HG02610 (cell line): Measurements from ENCODE around the gene ARHGAP25.
"Not testable (repeated sequence)": the region's sequence is repeated elsewhere in the genome, so short reads cannot be mapped to it uniquely, and the experiment has no call there.

Experiments used
- ATAC-seq: cut with Tn5 transposase; IDR thresholded peaks from one replicate; pipeline ENCODE4 v1.9.1; 2021; ENCODE audit warnings: mild to moderate bottlenecking, moderate library complexity; ENCODE audit not compliant: unreplicated experiment

Gene ARHGAP25

DNA sequence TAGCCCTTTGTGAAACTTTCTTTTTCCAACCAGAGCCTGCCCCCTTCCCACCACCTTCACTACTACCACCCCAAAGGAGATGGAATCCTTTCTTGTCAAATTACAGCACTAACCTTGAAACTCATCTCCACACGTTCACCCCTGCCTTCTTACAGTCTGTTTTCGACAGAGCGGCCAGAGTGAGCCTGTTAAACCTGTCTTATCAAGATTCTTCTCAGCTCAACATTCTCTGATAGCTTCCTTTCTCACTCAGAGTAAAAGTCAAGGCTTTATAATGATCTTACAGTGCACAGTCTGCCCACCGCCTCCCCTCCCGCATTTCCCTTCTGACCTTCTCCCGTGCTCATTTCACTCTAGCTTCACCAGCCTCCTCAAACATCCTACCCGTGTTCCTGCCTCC is 56.0 kb downstream of the ARHGAP25 start:
- ATAC-seq = no peak

DNA sequence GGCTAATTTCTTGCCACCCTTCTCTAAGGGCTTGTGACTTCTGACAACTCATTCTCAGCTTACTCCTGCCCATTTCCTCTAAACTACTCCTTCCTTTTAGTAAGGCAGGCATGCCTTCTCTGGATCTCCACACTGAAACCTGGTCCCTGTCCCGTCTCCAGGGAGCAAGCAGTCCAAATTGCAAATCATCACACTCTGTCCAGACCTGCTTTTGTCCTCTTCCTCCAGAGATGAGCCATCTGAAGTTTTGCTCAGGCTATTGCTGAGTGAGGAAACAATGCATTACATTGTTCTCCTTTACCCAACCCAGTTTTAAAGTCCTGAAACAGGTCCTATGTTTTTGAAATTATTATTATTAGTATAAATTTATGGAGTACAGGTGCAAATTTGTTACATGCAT is 57.3 kb downstream of the ARHGAP25 start:
- ATAC-seq = no peak

DNA sequence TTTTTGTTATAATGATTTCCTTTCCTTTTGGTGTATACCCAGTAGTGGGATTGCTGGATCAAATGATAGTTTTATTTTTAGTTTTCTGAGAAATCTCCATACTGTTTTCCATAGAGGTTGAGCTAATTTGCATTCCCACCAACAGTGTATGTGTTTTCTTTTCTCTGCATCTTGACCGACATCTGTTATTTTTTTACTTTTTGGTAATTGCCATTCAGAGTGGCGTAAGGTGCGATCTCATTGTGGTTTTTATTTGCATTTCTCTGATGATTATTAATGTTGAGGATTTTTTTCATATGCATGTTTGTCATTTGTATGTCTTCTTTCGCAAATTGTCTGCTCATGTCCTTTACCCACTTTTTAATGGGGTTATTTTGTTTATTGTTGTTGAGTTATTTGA is 58.1 kb downstream of the ARHGAP25 start:
- ATAC-seq = no peak

DNA sequence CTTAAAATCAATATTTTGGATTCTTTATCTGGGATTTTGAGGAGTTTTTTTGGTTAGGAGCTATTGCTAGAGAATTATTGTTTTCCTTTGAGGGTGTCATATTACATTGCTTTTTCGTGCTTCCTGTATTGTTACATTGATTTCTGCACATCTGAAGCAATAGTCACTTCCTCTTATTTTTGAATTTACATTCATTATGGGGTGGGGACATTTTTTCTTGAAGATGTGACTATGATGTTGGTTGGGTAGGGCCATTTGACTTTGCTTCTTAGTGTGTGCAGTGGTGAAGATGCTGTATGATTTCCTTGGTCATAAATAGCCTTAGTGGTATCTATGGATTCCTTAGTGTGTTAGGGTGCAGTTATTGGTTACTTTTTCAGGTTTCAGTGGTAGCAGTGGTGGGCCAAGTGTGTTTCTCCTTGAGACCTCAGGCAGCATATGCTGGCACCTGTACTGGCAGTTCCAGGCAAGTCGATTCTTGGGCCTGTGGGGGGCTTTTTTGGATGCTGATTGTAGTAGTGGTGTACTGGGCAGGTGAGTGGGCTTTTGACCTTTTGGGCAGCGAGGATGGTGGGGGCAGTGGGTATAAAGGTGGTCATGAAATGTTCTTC is 61.8 kb downstream of the ARHGAP25 start:
- no peak for ATAC-seq

DNA sequence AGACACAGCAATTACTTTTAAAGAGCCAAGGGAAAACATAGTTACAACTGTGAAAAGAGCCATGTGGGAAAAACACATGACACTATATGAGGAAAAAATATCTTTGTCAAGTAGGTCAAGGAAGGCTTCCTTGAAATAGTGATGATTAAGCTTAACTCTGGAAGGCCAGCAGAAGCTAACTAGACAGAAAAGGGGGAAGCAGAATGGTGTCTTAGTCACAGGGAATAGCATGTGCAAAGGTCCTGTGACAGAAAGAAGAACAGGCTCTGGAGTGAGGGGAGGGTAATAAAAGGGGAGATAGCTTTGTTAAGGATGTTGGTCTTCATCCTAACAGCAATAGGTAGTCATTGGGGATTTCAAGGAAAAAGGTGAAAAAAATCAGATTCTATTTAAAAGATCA is 64.0 kb downstream of the ARHGAP25 start:
- no peak for ATAC-seq

DNA sequence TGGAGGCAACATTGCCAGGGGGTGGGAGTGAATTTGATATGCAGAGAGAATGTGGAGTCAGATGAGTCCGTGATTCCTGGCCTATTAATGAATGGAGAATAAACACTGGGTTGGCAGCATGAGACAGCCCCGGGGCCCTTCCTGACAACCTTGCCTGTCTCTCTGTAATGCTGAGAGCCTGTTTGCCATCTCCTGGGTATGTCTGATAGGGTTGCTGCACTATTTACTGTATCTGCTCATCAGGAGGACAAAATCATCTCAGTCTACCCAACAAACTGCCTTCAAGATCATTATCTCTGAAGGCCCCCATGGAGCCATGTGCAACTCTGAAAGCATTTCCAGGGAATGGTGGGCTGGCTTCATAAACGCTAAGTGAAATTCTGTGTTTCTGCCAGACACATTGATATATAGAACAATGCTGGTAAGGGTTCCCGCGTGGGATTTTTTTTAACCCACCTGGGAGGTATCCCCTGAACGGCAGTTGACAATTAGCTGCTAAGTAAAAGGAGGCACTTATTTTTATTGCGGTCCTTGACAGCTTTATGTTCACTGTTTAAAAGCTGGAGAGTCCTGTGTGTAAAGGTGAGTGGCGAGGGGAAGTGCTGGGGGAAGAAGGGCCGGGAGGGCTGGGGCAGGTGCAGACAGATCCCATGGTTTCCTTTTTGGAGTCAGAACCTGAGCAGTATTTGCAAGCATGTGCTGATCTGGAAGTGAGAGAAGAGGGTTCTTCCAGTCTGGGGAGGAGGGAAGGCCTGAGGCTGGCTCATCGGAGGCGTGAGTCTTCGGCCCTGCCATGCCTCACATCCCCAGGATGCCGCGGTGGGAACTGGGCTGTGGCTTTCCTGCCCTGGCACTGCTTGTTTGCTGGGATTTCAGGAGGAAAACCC is 64.8 kb downstream of the ARHGAP25 start:
- ATAC-seq = no peak

DNA sequence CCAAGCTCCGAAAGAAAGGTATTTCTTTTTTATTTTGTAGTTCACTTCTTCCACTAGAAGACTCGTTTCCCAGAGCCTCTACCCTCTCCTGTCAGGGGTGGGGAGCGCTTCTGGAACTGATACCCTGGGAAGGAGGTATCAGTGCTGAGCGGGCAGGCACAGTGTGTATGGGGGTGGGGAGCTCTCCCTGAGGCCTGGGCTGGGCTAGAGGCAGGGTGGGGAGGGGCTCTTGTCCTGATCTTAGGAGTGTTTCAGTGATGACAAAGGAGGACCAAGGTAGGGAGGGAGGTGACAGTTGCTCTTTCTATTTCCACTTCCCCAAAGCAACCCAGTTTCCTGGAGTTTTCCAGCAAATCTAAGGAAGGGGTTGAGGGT is 65.4 kb downstream of the ARHGAP25 start:
- ATAC-seq = no peak

DNA sequence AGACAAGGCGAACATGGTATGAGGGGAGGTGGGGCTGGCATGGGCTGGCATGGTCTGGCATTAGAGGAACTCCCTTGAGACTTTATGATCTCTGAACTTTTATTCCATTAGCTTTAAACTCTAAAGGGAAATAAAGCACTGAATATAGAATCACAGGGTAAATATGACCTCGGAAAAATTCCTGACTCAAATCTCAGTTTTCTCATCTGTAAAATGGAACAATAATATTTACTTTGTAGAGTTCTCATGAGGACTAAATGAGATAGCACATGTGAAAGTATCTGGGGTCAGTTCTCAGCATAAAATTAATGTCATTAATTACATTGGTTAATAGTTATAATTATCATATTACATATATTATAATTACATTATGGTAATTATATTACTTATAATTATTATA is 65.9 kb downstream of the ARHGAP25 start:
- ATAC-seq = no peak

DNA sequence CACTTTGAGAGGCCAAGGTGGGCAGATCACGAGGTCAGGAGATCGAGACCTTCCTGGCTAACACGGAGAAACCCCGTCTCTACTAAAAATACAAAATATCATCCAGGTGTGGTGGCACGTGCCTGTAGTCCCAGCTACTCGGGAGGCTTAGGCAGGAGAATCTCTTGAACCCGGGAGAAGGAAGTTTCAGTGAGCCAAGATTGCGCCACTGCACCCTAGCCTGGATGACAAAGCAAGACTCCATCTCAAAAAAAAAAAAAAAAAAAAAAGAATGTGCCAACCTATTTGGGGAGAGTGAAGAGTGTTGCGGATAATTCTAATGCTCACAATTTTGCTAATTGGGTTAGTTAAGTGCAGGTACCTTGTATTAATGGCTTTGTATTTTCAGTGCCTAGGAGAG is 67.5 kb downstream of the ARHGAP25 start:
- ATAC-seq = not testable (repeated sequence)

DNA sequence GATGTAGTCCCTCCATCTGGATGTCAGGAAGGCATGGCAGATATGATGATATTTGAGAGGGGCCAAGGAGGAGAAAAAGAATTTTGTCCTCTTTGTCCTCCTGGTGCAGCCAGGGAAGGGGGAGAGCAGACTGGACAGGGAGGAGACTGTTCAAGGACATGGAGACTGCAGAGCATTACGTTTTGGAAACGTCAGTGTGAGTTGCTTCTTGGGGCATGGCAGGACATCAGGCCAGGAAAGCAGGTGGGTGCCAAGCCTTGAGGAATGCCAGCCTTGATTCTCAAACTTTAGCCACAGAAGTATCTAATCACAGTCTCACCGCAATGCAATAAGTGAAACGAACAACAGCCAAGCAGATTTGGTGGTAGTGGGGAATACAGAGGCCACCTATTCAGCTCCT is 70.4 kb downstream of the ARHGAP25 start:
- no peak for ATAC-seq

DNA sequence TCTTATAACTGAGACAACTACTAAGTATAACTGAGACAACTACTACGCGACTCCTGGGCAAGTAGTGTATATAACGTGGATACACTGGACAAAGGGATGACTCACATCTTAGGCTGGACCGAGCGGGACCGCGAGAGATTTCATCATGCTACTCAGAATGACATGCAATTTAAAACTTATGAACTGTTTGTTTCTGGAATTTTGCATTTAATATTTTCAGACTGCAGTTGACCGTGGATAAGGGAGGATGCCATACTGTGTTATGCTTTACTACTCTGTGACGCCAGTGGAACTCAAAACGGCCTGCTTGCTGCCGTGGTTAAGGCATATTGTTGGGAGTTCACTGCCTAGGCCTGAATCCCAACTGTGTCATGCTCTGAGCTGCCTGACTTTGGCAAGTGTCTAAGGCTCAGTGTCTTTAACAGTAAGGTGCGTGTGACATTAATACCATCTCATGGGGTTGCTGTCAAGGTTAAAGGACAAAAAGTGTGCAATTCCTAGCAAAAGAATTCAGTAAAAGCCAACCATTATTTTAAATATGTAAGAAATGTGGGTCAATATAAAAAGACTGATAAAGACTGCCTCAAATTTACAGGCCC is 72.0 kb downstream of the ARHGAP25 start:
- no peak for ATAC-seq

DNA sequence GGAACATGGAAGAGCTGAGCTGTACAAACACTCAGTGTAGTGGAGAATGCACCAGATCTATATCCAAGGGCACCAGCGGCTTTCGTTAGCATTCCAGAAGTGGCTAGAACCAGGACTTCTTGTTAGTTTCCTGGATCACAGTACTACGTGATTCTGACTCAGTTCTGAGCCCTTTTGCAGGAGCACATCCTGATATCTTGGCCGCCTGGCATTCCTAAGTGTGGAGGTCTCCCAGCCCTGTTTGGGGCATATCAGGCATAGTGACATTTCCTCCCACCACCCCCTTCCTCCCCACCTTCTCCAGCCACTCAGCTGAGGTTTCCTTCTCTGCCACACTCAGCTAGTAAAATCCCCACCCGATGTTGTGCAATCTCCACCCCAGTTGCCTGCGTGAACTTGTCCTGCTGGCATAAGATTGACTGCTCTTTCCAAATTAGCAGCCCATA is 73.2 kb downstream of the ARHGAP25 start:
- no peak for ATAC-seq

DNA sequence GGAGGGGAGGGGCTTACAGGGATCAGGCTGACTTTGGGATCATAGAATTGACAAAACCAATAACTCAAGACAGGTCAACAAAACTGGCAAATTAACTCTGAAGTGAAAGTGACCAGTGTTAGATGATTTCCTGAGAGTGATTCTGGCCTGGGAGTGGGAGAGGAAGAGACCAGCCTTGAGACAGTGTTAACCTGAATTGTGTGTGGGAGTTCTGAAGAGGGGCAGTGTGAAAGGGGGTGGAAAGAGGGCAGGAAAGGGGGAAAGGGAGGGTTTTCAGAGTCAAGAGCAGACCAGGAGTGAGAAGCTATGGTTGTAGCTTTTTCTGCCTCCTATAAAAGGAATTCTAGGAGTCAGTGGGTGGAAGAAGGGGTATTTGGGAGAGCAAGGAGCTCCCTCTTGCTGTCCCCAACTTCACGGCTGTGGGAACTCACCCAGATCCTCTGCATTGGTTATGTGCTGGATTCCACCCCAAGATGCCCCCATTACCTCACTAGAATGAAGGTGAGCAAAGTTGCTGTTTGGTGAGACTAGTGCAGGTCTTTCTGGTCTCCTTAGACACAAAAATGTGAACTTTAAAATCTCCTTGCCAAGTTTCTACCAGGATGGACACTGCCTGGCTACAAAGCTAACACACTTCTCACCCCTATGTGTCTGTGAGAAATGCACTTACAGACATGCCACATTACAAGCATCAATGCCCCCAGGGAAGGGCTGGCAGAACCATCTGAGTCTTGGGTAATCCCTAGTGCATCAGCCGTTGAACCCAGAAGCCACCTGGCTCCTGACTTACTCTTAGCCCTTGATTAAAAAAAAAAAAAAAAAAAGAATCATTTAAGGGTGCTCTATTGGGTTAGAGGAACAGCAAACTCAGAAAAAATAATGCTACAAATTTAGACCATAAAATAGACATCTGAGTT is 75.0 kb downstream of the ARHGAP25 start:
- ATAC-seq = no peak

DNA sequence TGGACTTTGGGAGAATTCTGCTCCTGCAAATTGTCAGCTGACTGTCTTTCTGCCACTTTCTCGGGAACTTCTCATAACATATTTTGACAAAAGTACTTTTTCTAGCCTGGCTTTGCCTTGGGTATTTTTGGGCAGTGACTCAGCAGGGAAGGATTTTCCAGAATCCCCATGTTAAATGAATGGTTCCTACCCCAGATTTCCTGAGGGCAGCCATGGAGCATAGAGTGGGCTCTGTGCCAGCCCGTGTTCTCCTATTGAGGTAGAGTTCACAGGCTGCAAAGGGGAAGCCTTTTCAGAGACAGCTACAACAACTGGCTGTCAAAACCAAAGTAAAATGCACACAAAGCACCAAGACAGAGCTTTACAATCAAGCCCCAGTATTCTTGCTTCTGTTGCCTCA is 76.8 kb downstream of the ARHGAP25 start:
- no peak for ATAC-seq

DNA sequence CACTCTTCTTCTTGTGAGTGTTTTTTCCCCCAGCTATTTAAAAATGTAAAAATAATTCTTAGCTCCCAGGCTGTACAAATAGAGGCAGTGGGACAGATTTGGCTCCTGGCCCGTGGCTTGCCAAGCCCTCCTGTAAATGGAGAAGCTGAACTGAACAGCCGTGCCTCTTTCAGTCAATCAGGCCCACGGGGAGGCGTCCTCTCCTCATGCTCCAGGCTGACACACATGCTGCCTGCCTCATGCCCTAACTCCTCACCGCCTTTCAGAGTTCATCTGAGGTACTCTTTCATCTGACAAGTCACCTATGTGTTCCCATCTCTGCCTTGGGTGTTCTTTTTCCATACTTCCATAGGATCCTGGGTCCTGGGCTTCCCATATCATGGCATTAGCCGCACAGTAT is 77.6 kb downstream of the ARHGAP25 start:
- no peak for ATAC-seq

DNA sequence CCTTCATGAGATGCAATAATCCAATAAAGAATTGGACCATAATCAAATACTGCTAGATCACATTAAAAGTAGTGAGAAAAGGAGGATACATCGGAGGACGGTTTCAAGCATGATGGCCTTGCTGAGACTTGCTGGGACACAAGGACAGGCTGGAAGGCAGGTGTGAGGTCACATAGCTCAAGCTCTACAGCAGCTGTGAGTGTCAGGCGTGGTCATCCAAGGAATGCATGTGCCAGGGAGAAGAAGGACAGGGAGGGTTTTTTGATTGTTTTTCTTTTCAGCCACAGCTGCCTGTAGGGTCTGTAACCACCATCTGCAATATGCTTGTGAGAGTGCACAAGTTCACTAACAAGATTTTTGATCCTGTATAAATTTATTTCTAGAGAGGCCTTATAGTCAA is 79.0 kb downstream of the ARHGAP25 start:
- ATAC-seq = no peak

DNA sequence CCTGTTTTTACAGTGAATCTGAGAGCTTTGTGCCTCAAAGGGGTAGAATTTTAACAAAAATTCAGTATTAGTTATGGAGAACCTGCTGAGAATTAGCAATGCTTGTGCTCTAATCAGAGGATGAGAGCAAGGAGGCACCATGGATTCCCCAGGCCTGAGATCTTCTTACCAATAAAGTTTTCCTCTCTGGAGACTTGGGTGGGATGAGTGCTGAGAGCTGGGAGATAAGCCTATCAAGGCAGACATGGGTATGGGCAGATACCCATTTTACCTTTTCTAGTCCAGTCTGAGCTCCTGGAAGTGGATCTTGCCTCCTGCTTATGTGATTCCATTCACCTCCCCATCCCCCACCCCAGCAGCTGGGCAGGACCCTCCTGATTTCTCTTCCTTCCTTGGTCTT is 82.7 kb downstream of the ARHGAP25 start:
- no peak for ATAC-seq

DNA sequence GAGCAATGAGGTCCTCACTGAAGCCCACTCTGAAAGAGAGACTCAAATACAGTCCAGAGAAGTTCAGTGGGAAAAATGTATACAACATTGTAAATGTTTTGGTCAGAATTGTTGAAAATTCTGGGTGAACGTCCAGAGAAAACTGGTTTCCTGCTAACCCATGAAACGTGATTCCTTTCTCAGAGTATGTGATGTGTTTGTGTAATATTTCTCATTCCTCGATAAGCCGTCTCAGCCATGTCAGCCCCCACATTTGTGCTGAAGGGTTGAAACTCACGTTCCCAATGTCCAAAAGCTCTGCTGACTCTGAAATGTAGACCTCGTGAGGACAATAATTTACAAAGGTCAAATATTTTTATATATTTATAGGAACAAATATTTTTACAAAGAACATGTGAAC is 84.9 kb downstream of the ARHGAP25 start:
- no peak for ATAC-seq

DNA sequence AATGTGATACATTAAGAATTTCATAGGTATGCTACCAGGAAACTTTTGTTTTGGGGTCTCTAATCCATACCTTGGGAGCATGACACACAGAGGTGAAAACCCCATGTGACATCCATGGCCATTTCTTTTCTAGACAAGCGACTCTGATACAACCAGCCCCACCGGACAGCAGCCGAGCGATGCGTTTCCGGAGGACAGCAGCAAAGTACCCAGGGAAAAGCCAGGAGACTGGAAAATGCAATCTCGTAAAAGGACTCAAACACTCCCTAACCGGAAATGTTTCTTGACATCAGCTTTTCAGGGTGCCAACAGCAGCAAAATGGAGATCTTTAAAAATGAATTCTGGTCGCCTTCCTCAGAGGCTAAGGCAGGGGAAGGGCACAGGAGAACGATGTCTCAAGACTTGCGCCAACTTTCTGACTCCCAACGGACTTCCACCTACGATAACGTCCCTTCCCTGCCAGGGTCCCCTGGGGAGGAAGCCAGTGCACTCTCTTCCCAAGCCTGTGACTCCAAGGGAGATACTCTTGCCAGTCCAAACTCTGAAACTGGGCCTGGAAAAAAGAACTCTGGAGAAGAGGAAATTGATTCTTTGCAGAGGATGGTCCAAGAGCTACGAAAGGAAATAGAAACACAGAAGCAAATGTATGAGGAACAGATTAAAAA is 87.7 kb downstream of the ARHGAP25 start:
- no peak for ATAC-seq

DNA sequence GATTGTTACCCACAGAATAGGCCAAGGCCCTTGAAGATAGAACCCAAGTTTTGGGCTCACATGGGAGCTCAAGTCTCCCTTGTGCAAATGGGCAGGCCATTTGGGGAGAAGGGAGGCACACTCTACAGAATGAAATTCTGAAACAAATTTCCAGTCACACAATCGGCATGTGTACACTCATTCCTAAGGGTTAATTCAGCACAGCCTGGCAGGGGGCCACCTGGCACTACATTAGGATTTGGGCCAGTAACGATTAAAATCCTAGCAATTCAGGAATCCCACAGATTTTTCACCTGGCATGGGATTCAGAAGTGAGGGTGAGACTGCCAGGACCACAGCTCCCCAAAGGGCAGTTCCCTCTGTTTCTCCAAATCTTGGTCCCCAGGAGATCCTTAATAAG is 90.2 kb downstream of the ARHGAP25 start:
- ATAC-seq = no peak

DNA sequence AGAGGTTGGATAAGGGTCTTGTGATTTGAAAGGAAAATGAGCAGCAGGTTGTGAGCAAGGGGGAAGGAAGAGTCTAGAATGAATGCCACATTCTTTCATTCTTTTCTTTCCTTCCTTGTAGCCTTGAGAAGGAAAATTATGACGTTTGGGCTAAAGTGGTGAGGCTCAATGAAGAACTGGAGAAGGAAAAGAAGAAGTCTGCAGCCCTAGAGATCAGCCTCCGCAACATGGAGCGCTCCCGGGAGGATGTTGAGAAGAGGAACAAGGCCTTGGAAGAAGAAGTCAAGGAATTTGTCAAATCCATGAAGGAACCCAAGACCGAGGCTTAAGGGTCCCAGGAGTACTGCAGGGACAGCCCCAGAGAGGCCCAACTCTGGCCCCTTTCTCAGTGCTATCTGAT is 91.3 kb downstream of the ARHGAP25 start:
- ATAC-seq = no peak
